ENCODE results near the gene APBA1.

Gene APBA1

GRCh38 chr9:69385581-69386033 lies 286.6 kb downstream of the APBA1 start:
- TF ChIP-seq, protein P1, sequence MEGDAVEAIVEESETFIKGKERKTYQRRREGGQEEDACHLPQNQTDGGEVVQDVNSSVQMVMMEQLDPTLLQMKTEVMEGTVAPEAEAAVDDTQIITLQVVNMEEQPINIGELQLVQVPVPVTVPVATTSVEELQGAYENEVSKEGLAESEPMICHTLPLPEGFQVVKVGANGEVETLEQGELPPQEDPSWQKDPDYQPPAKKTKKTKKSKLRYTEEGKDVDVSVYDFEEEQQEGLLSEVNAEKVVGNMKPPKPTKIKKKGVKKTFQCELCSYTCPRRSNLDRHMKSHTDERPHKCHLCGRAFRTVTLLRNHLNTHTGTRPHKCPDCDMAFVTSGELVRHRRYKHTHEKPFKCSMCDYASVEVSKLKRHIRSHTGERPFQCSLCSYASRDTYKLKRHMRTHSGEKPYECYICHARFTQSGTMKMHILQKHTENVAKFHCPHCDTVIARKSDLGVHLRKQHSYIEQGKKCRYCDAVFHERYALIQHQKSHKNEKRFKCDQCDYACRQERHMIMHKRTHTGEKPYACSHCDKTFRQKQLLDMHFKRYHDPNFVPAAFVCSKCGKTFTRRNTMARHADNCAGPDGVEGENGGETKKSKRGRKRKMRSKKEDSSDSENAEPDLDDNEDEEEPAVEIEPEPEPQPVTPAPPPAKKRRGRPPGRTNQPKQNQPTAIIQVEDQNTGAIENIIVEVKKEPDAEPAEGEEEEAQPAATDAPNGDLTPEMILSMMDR (IDR thresholded peaks at IDR 0.05; ENCODE audit: borderline replicate concordance, extremely low read depth, low read length, poor library complexity, severe bottlenecking): no peak
- no peak for TF ChIP-seq EZH2 (IDR thresholded peaks at IDR 0.05; ENCODE audit: borderline replicate concordance, low read depth, low read length, severe bottlenecking)
- no peak overlapping the region for H3K9ac ChIP-seq (ENCODE audit: low read depth, low read length)
- H3K4me1 ChIP-seq (ENCODE audit: insufficient read depth, low read length): no peaks in the 10 kb centered on the region
- no peak overlapping the region for H3K27ac ChIP-seq (ENCODE audit: low read length)
- H3K4me2 ChIP-seq (ENCODE audit: insufficient read depth, low read length): no peak overlapping the region
- H3K27me3 ChIP-seq (ENCODE audit: insufficient read depth, low read length, poor library complexity): no peaks in the 10 kb centered on the region
- no peaks in the 10 kb centered on the region for H3K79me2 ChIP-seq (ENCODE audit: insufficient read depth, low read length)
- H3K36me3 ChIP-seq (ENCODE audit: insufficient read depth, low read length): no peaks in the 10 kb centered on the region
- no peaks in the 10 kb centered on the region for H3K9me3 ChIP-seq (ENCODE audit: insufficient read depth, low read length, severe bottlenecking)
- DNase-seq (no peak), ATAC-seq (ENCODE audit: insufficient read depth, low read depth) (no peak)
- H4K20me1 ChIP-seq (ENCODE audit: insufficient read depth, low read length): no peaks in the 10 kb centered on the region
- no peak overlapping the region for H2AFZ ChIP-seq (ENCODE audit: low read depth, low read length)
- no peak overlapping the region for H3K4me3 ChIP-seq (ENCODE audit: low read depth in 1 of 2, low read length in 2 of 2)

DNA sequence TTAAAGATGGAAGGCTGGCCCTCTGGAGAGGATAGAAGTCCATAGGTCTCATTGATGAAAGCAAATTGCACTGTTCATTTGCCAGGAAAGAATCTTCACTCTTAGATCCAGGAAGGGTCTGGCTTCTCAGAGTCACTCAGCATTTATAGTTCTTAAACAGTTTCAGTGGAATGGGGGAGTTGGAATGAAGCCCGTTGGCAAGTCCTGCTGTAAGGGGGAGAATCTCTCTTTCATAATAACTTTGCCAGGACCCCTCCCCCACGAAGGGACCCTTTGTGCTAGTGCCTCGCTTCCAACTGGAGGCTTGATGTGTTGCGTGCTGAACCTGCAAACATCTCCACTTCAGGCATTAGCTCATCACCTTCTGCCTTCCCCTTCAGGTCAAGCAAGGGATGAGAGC lies 290.0 kb downstream of the APBA1 start:
- no peak for DNase-seq
- no peaks in the 10 kb centered on the region for H4K20me1 ChIP-seq (ENCODE audit: insufficient read depth, low read length)

DNA sequence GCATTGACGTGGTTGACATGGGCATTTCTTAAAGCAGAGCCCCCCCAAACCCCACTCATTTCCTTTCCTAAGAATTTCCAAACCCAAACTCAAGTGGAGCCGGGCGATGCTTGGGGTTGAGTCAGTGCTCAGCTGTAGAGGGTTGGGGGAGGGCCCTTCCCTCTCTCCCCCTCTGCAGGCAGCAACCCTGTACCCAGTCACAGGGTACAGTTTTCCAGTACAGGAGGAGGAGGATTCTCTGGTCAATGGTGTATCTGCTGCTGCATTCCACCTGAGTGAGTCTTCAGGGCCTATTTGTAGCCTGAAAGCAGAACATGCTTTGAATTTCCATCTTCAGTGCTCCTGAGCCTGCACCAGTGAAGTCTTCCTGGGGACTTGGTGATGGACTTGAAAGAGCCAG lies 291.4 kb downstream of the APBA1 start:
- no peaks in the 10 kb centered on the region for H3K79me2 ChIP-seq (ENCODE audit: insufficient read depth, low read length)
- no peak overlapping the region for H3K27ac ChIP-seq (ENCODE audit: low read length)
- TF ChIP-seq EZH2 (IDR thresholded peaks at IDR 0.05; ENCODE audit: borderline replicate concordance, low read depth, low read length, severe bottlenecking): no peak
- H3K4me2 ChIP-seq (ENCODE audit: insufficient read depth, low read length): no peak overlapping the region
- ATAC-seq (ENCODE audit: insufficient read depth, low read depth) (no peak), DNase-seq (no peak)
- H3K9ac ChIP-seq (ENCODE audit: low read depth, low read length): no peak overlapping the region
- H3K4me1 ChIP-seq (ENCODE audit: insufficient read depth, low read length): no peaks in the 10 kb centered on the region
- no peaks in the 10 kb centered on the region for H4K20me1 ChIP-seq (ENCODE audit: insufficient read depth, low read length)
- H3K36me3 ChIP-seq (ENCODE audit: insufficient read depth, low read length): no peaks in the 10 kb centered on the region
- H3K27me3 ChIP-seq (ENCODE audit: insufficient read depth, low read length, poor library complexity): no peaks in the 10 kb centered on the region
- no peak overlapping the region for H3K4me3 ChIP-seq (ENCODE audit: low read depth in 1 of 2, low read length in 2 of 2)
- no peaks in the 10 kb centered on the region for H3K9me3 ChIP-seq (ENCODE audit: insufficient read depth, low read length, severe bottlenecking)
- no peak overlapping the region for H2AFZ ChIP-seq (ENCODE audit: low read depth, low read length)

More for the DNA sequence above, 290.0 kb downstream of the APBA1 start:
- no peak for ATAC-seq (ENCODE audit: insufficient read depth, low read depth)
- H3K79me2 ChIP-seq (ENCODE audit: insufficient read depth, low read length): no peaks in the 10 kb centered on the region
- no peak overlapping the region for H2AFZ ChIP-seq (ENCODE audit: low read depth, low read length)
- no peaks in the 10 kb centered on the region for H3K9me3 ChIP-seq (ENCODE audit: insufficient read depth, low read length, severe bottlenecking)
- H3K36me3 ChIP-seq (ENCODE audit: insufficient read depth, low read length): no peaks in the 10 kb centered on the region
- H3K9ac ChIP-seq (ENCODE audit: low read depth, low read length): no peak overlapping the region
- H3K4me2 ChIP-seq (ENCODE audit: insufficient read depth, low read length): no peak overlapping the region
- H3K4me3 ChIP-seq (ENCODE audit: low read depth in 1 of 2, low read length in 2 of 2): no peak overlapping the region
- no peaks in the 10 kb centered on the region for H3K4me1 ChIP-seq (ENCODE audit: insufficient read depth, low read length)
- no peaks in the 10 kb centered on the region for H3K27me3 ChIP-seq (ENCODE audit: insufficient read depth, low read length, poor library complexity)
- no peak overlapping the region for H3K27ac ChIP-seq (ENCODE audit: low read length)
- no peak for TF ChIP-seq EZH2 (IDR thresholded peaks at IDR 0.05; ENCODE audit: borderline replicate concordance, low read depth, low read length, severe bottlenecking)
- TF ChIP-seq, protein P1 (IDR thresholded peaks at IDR 0.05; ENCODE audit: borderline replicate concordance, extremely low read depth, low read length, poor library complexity, severe bottlenecking): no peak

DNA sequence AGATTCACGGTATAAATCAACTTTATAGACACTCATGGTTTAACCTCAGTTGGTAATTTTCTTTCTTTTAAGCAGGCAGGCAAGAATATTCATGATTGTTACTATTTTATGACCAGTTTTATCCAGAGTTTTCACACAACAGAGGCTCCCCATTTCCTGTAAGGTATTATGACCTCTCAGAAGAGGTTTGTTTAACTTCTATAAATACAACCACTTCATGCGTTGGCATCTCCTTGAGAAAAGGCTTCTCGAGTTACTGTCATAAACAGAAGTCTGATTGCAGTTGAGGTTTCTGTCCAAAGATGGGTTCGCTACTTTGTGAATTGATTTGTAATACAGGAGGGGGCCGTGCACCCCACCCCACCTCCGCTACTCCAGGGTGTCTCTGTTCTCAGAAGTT lies 291.9 kb downstream of the APBA1 start:
- no peak for ATAC-seq (ENCODE audit: insufficient read depth, low read depth)
- H3K4me1 ChIP-seq (ENCODE audit: insufficient read depth, low read length): no peaks in the 10 kb centered on the region
- H4K20me1 ChIP-seq (ENCODE audit: insufficient read depth, low read length): no peaks in the 10 kb centered on the region
- H3K27ac ChIP-seq (ENCODE audit: low read length): no peak overlapping the region
- no peaks in the 10 kb centered on the region for H3K9me3 ChIP-seq (ENCODE audit: insufficient read depth, low read length, severe bottlenecking)
- DNase-seq: no peak
- no peak overlapping the region for H3K9ac ChIP-seq (ENCODE audit: low read depth, low read length)
- no peaks in the 10 kb centered on the region for H3K79me2 ChIP-seq (ENCODE audit: insufficient read depth, low read length)
- H3K36me3 ChIP-seq (ENCODE audit: insufficient read depth, low read length): no peaks in the 10 kb centered on the region
- no peak overlapping the region for H2AFZ ChIP-seq (ENCODE audit: low read depth, low read length)
- H3K4me3 ChIP-seq (ENCODE audit: low read depth in 1 of 2, low read length in 2 of 2): no peak overlapping the region
- no peak overlapping the region for H3K4me2 ChIP-seq (ENCODE audit: insufficient read depth, low read length)
- no peaks in the 10 kb centered on the region for H3K27me3 ChIP-seq (ENCODE audit: insufficient read depth, low read length, poor library complexity)
- TF ChIP-seq EZH2 (IDR thresholded peaks at IDR 0.05; ENCODE audit: borderline replicate concordance, low read depth, low read length, severe bottlenecking): no peak
- TF ChIP-seq, protein P1 (IDR thresholded peaks at IDR 0.05; ENCODE audit: borderline replicate concordance, extremely low read depth, low read length, poor library complexity, severe bottlenecking): no peak
